ENCODE measurements around the gene DDI1. TPM values are rescaled to one million over a fixed set of nuclear protein-coding genes. Genes with fewer than 3 reads are reported as not detected.

Gene DDI1
- total RNA-seq, 2 donors from 2014 or later = not detected

DNA sequence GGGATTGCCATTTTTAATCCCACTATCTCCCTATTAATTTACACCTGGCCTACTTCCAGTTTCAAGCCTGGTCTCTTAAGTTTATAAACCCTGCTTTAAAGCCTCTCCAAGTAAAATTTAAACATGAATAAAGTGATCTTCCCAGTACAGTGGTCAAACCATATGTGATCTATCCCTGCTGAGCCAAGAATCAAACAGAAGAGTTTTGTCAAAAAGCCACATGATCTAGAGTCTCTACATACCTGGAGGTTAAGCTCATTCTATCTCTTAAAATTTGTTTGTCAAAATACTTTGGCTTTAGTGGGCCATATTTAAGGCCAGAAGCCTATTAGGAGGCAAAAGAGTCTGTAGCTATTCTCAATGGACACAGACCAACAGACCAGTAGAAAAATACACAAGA is 42.9 kb upstream of the DDI1 start:
- no peak for DNase-seq
- Histone ChIP-seq H3K9me3 (ENCODE audit: control insufficient read depth, low read length) (no peaks in the 10 kb centered on the region), H3K27ac (ENCODE audit: low read depth, low read length) (no peak overlapping the region), H3K36me3 (ENCODE audit: control insufficient read depth, insufficient read depth, low read length) (no peaks in the 10 kb centered on the region), H3K9ac (ENCODE audit: extremely low read depth, low read length, poor library complexity, severe bottlenecking) (no peak overlapping the region), H3K4me1 (ENCODE audit: control insufficient read depth, insufficient read depth, low read length) (no peaks in the 10 kb centered on the region), H3K4me3 (ENCODE audit: low read length) (no peak overlapping the region), H3K27me3 (ENCODE audit: control insufficient read depth, insufficient read depth, low read length, poor library complexity, severe bottlenecking) (peaks cover 47% of the 10 kb centered on the region)
- Mint-ChIP-seq H3K27ac (no peak overlapping the region), H3K36me3 (ENCODE audit: low read depth) (no peaks in the 10 kb centered on the region), H3K9me3 (no peaks in the 10 kb centered on the region), H3K27me3 (ENCODE audit: insufficient read depth) (peaks cover 31% of the 10 kb centered on the region), H3K4me3 (no peak overlapping the region), H3K4me1 (no peaks in the 10 kb centered on the region)
- no peak for TF ChIP-seq CTCF (conservative IDR thresholded peaks at IDR 0.05)

DNA sequence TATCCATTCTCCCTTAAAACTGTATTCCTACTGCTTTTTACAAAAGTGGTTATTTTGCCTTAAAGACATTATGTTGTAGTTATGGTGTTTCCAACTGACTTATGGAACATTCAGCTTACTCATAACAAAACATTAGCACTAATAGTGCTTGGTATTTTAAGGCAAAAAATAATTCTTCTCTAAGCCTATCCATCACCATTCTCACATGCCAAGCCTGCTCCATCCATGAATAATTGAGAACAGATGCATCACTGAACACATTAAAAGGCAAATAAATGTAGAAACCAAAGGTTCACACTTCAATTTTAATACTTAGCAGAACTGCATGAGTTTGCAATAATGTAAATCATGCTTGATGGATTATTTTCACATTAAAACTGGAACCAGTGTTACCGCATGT is 42.3 kb upstream of the DDI1 start:
- H3K36me3 Mint-ChIP-seq (ENCODE audit: low read depth) = no peaks in the 10 kb centered on the region

DNA sequence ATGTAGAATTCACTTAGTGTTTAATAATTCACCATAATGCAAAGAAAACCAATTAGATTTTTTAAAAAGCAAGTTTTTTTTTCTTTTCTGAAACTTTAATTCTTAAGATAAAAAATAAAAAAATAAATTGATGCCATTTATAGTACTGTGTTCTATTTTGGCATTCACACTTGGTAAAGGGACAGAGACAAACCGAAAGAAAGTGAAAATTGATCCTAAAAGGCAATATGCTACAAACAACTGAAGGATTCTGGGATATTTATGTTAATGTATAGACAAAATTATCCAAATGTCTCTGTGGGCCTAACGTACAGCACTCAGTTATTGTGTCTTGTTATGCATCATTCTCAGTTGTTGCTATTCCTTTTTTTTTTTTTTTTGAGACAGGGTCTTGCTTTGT is 41.9 kb upstream of the DDI1 start:
- 88 to 97% methylated on average over 1 to 2 of the region's 2 CpGs for WGBS, 2 experiments (ENCODE audit: insufficient coverage in 1 of 2, insufficient read length in 1 of 2)
- no peak for TF ChIP-seq CTCF (conservative IDR thresholded peaks at IDR 0.05)
- no peak overlapping the region for H3K4me3 Mint-ChIP-seq

More for the DNA sequence above, 42.3 kb upstream of the DDI1 start:
- H3K4me1 ChIP-seq (ENCODE audit: control insufficient read depth, insufficient read depth, low read length) = no peaks in the 10 kb centered on the region
- Mint-ChIP-seq H3K27ac (no peak overlapping the region), H3K4me1 (no peaks in the 10 kb centered on the region), H3K4me3 (no peak overlapping the region), H3K27me3 (ENCODE audit: insufficient read depth) (peaks cover 28% of the 10 kb centered on the region), H3K9me3 (no peaks in the 10 kb centered on the region)
- no peak overlapping the region for H3K27ac ChIP-seq (ENCODE audit: low read depth, low read length)
- H3K27me3 ChIP-seq (ENCODE audit: control insufficient read depth, insufficient read depth, low read length, poor library complexity, severe bottlenecking) = peaks cover 41% of the 10 kb centered on the region
- no peaks in the 10 kb centered on the region for H3K9me3 ChIP-seq (ENCODE audit: control insufficient read depth, low read length)
- no peak overlapping the region for H3K9ac ChIP-seq (ENCODE audit: extremely low read depth, low read length, poor library complexity, severe bottlenecking)
- no peak for DNase-seq
- WGBS, 2 experiments (ENCODE audit: insufficient coverage in 1 of 2, insufficient read length in 1 of 2) = 86% methylated on average over 1 of the region's 1 CpG; no CpG with 5 or more reads in 1 of the 2 experiments
- TF ChIP-seq CTCF (conservative IDR thresholded peaks at IDR 0.05) = no peak
- no peak overlapping the region for H3K4me3 ChIP-seq (ENCODE audit: low read length)
- H3K36me3 ChIP-seq (ENCODE audit: control insufficient read depth, insufficient read depth, low read length) = no peaks in the 10 kb centered on the region

More for the DNA sequence above, 41.9 kb upstream of the DDI1 start:
- H3K36me3 ChIP-seq (ENCODE audit: control insufficient read depth, insufficient read depth, low read length) = no peaks in the 10 kb centered on the region
- no peaks in the 10 kb centered on the region for H3K9me3 Mint-ChIP-seq
- peaks cover 24% of the 10 kb centered on the region for H3K27me3 Mint-ChIP-seq (ENCODE audit: insufficient read depth)
- H3K27me3 ChIP-seq (ENCODE audit: control insufficient read depth, insufficient read depth, low read length, poor library complexity, severe bottlenecking) = peaks cover 37% of the 10 kb centered on the region
- H3K4me3 ChIP-seq (ENCODE audit: low read length) = no peak overlapping the region
- H3K4me1 ChIP-seq (ENCODE audit: control insufficient read depth, insufficient read depth, low read length) = no peaks in the 10 kb centered on the region
- DNase-seq = no peak
- H3K27ac ChIP-seq (ENCODE audit: low read depth, low read length) = no peak overlapping the region
- H3K9me3 ChIP-seq (ENCODE audit: control insufficient read depth, low read length) = no peaks in the 10 kb centered on the region
- H3K36me3 Mint-ChIP-seq (ENCODE audit: low read depth) = no peaks in the 10 kb centered on the region
- no peaks in the 10 kb centered on the region for H3K4me1 Mint-ChIP-seq
- H3K9ac ChIP-seq (ENCODE audit: extremely low read depth, low read length, poor library complexity, severe bottlenecking) = no peak overlapping the region
- no peak overlapping the region for H3K27ac Mint-ChIP-seq
